Neural crest cell (in vitro differentiated cells): ENCODE results near the gene LRRC59. TPM values are rescaled to one million over a fixed set of nuclear protein-coding genes. Genes with fewer than 3 reads are reported as not detected.

Experiments
- DNase-seq: peaks from one replicate; pipeline ENCODE4 v3.0.0; 2021; ENCODE audit warnings: low read depth, mixed read lengths, low spot score
- H3K27ac Mint-ChIP-seq: one replicate; pipeline ENCODE4 v1.8.0; 2021; ENCODE audit warnings: mild to moderate bottlenecking, mixed read lengths; ENCODE audit not compliant: unreplicated experiment
- H3K27me3 Mint-ChIP-seq: 2 replicates; pipeline ENCODE4 v1.8.0; 2021; ENCODE audit warnings: low read depth, mild to moderate bottlenecking, mixed read lengths
- H3K36me3 Mint-ChIP-seq: 2 replicates; pipeline ENCODE4 v1.8.0; 2021; ENCODE audit warnings: low read depth, mild to moderate bottlenecking, mixed read lengths
- H3K4me1 Mint-ChIP-seq: 2 replicates; pipeline ENCODE4 v1.8.0; 2021; ENCODE audit warnings: mixed read lengths
- H3K4me3 Mint-ChIP-seq: one replicate; pipeline ENCODE4 v1.8.0; 2021; ENCODE audit warnings: mild to moderate bottlenecking, mixed read lengths
- H3K9me3 Mint-ChIP-seq: 2 replicates; pipeline ENCODE4 v1.8.0; 2021; ENCODE audit warnings: mixed read lengths
- total RNA-seq: library from RNA; stranded (reverse); gene quantifications from 2 replicates; pipeline ENCODE4 v1.2.1, GENCODE V29; 2021
- TF ChIP-seq, protein P1 (sequence below): fragments of 200-600 bp; sonication (generic); conservative IDR thresholded peaks from 2 replicates; pipeline ENCODE4 v1.5.0; 2021; ENCODE audit warnings: antibody characterized with exemption, mild to moderate bottlenecking

Gene LRRC59
- total RNA-seq, 1 donor from 2014 or later: 92.7 TPM

DNA sequence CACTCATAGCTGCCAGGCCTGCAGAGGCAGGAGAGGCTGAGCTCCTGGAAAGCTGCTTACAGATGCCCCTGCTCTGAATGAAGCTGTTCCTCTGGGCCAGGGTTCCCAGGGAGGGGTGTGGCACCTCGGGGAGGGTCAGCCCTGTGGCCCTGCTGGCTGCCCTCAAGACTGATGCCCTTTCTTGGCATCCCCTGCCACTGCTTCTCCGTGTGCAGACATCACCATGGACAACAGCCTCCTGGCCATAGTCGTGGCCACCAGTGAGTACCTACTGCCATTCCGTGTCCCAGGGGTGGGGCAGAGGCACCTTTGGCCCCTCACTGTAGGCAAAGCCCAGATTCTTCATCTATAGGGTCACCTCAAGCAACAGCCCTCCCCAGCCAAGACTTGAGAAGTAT, 33.3 kb downstream of the LRRC59 start:
- peaks cover 3% of the 10 kb centered on the region for H3K27me3 Mint-ChIP-seq
- H3K36me3 Mint-ChIP-seq: no peaks in the 10 kb centered on the region
- peaks cover 40% of the 10 kb centered on the region for H3K4me1 Mint-ChIP-seq
- peak overlapping the region; percentile 98 for H3K27ac Mint-ChIP-seq
- peak overlapping the region; percentile 82 for H3K4me3 Mint-ChIP-seq
- no peaks in the 10 kb centered on the region for H3K9me3 Mint-ChIP-seq
- DNase-seq: no peak
- TF ChIP-seq, protein P1, sequence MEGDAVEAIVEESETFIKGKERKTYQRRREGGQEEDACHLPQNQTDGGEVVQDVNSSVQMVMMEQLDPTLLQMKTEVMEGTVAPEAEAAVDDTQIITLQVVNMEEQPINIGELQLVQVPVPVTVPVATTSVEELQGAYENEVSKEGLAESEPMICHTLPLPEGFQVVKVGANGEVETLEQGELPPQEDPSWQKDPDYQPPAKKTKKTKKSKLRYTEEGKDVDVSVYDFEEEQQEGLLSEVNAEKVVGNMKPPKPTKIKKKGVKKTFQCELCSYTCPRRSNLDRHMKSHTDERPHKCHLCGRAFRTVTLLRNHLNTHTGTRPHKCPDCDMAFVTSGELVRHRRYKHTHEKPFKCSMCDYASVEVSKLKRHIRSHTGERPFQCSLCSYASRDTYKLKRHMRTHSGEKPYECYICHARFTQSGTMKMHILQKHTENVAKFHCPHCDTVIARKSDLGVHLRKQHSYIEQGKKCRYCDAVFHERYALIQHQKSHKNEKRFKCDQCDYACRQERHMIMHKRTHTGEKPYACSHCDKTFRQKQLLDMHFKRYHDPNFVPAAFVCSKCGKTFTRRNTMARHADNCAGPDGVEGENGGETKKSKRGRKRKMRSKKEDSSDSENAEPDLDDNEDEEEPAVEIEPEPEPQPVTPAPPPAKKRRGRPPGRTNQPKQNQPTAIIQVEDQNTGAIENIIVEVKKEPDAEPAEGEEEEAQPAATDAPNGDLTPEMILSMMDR: no peak

DNA sequence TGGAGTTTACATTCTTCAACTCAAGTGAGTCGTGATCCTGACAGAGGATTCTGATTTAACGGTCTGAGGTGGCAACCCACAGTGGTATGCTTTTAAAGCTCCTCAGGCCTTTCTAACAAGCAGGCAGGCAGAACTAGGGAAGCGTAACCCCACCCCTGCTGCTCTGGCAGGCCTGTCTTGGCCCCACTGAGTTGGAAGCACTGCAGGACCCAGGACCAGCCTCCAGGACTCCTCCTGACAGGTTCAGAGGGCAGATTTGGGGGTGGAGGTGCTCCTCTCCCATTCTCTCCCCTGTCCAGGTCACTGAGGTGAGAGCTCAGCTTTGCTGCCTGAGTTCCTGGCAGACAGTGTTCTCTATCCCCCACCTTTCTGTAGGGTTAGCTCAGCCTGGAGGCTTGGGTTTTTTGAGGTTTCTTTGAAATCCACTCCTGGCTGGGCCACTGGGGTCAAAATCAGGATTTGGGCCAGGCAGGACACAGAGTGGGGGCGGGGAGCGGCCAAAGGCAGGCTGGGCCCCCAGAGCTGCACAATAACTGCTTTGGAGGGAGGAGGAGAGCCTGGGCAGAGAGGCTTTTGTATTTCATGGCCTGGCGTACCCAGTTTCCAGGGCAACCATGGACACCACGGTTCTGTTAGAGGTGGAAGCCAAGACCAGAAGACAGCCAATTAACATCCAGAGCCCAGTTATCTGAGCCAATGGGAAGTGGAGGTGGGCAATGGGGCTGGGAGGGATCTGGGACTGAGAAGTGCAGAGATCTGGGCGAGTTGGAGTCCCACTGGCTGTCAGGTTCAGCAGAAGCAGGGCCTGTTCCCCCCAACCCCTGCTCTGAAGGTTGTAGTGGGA, 33.9 kb downstream of the LRRC59 start:
- Mint-ChIP-seq H3K36me3 (no peaks in the 10 kb centered on the region), H3K4me3 (peak overlapping the region; percentile 82), H3K4me1 (peaks cover 40% of the 10 kb centered on the region), H3K27me3 (peaks cover 3% of the 10 kb centered on the region), H3K9me3 (no peaks in the 10 kb centered on the region), H3K27ac (peak overlapping the region; percentile 98)
- TF ChIP-seq, protein P1: no peak
- DNase-seq: peak; percentile 65

DNA sequence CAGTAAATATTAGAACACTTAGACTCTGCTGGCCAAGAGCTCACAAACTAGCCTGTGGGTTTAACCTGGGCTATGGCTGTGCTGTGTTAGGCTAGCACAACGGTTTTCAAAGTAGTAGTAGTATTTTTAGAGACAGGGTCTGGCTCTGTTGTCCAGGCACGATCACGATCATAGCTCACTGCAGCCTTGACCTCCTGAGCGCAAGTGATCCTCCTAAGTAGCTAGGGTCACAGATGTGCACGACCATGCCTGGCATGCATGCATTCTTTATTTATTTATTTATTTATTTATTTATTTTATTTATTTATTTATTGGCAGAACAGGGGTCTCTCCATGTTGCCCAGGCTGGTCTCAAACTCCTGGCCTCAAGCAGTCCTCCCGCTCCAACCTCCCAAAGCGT, 34.7 kb downstream of the LRRC59 start:
- peak overlapping the region; percentile 82 for H3K4me3 Mint-ChIP-seq
- no peak for DNase-seq
- H3K4me1 Mint-ChIP-seq: peaks cover 40% of the 10 kb centered on the region
- H3K9me3 Mint-ChIP-seq: no peaks in the 10 kb centered on the region
- no peaks in the 10 kb centered on the region for H3K36me3 Mint-ChIP-seq
- peaks cover 3% of the 10 kb centered on the region for H3K27me3 Mint-ChIP-seq
- TF ChIP-seq, protein P1: no peak
- no peak overlapping the region for H3K27ac Mint-ChIP-seq

DNA sequence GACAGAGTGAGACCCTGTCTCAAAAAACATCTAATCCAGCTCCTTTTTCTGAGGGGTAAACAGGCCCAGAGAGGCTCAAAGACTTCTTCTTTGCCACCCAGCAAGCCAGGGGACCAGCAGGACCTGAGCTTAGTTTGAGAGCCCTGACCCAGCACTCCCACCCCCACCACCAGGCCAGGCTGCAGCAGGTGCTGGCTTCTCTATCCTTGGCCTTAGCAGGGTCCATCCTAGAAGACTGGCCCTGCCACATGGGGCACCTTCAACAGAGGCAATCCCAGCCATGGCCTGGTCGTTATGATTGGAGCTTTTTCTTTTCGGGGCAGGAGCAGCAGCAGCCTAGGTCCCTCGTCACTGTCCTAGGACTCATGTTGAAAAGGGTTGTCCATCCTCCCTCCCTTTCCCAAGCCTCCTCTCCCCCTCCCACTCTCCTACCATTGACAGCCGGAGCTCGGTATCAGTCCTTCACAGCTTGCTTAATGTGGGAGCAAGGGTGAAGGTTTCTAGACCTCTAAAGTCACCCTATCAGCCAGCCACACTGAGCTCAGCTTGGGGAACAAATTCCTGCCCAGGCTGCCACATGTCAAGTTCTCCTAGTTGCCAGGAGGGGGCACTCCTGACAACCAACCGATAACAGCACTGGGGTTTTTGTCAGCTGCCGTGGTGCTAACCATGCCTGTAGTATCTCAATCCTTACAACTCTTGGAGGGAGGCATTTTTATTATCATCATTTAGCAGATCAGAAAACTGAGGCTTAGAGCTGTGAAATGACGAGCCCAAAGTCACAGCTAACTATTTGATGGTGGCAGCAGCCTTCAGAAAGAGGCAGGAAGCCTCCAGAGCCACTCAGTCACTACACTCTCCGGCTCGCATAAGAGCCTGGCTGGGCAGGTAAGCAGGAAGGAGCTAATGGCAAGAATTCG, 35.5 kb downstream of the LRRC59 start:
- TF ChIP-seq, protein P1: peak; percentile 80
- DNase-seq: peak; percentile 53
- Mint-ChIP-seq H3K27me3 (peaks cover 3% of the 10 kb centered on the region), H3K27ac (peak overlapping the region; percentile 4), H3K36me3 (no peaks in the 10 kb centered on the region), H3K4me1 (peaks cover 40% of the 10 kb centered on the region), H3K9me3 (no peaks in the 10 kb centered on the region), H3K4me3 (peak overlapping the region; percentile 22)

DNA sequence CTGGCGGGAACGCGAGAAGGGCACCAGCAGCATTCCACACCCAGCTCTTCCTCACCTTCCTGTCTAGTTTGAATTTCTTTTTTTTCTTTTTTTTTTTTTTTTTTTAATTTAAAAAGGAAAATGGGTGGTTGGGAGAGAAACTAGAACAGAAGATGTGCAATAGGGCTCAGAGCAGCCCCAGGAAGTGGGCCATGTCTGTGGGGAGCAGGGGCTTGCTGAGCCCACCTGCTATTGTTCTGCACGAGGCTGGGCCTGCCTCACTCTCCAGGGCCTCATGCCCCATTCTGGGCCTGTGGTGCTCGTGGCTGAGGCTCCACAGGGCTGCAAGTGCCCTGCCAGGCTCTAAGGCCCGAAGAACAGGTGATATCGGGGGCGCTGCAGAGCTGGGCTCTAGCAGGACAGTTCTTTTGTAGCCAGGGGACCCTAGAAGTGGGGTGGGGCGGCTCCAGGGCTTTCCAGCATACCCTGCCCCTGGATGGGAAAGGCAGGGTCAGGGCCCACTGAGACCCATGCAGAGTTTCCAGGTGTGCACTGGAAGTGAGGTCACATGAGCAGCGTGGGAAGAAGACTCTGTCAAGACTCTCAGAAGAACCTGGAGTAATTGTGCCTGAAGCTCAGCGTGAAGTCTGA, 36.7 kb downstream of the LRRC59 start:
- Mint-ChIP-seq H3K27ac (no peak overlapping the region), H3K4me1 (peaks cover 38% of the 10 kb centered on the region), H3K4me3 (no peak overlapping the region), H3K27me3 (peaks cover 3% of the 10 kb centered on the region), H3K9me3 (no peaks in the 10 kb centered on the region), H3K36me3 (no peaks in the 10 kb centered on the region)
- TF ChIP-seq, protein P1: no peak
- DNase-seq: no peak
